Measurements from ENCODE around the gene EDAR. TPM values are rescaled to one million over a fixed set of nuclear protein-coding genes. Genes with fewer than 3 reads are reported as not detected.

The EDAR gene
- polyA plus RNA-seq, 1 donor (not counting 4 experiments of a cell fraction or from before 2014, with no cell fraction given): 0.21 TPM

GRCh38 chr2:108854484-108854883 lies 134.5 kb downstream of the EDAR start:
- Histone ChIP-seq H3K4me1 (ENCODE audit: control insufficient read depth, extremely low read depth, insufficient read depth, low read length) (peaks cover 2% of the 10 kb centered on the region), H4K20me1 (ENCODE audit: control insufficient read depth, extremely low read depth, insufficient read depth, low read length) (no peaks in the 10 kb centered on the region), H3K9ac (ENCODE audit: control insufficient read depth, extremely low read depth, insufficient read depth, low read length) (no peak overlapping the region), H3K4me3 (ENCODE audit: control insufficient read depth in 2 of 3, extremely low read depth in 1 of 3, insufficient read depth in 2 of 3, low read depth in 1 of 3, low read length in 3 of 3) (no peak overlapping the region), H3K4me2 (ENCODE audit: control insufficient read depth, extremely low read depth, insufficient read depth, low read depth, low read length) (no peak overlapping the region), H3K36me3 (ENCODE audit: control insufficient read depth in 2 of 2, extremely low read depth in 1 of 2, insufficient read depth in 2 of 2, low read length in 2 of 2) (peaks cover 2% of the 10 kb centered on the region in 2 experiments), H3K79me2 (ENCODE audit: control insufficient read depth, insufficient read depth, low read length) (no peaks in the 10 kb centered on the region), H3K27ac (ENCODE audit: control insufficient read depth, insufficient read depth, low read length) (no peak overlapping the region), H3K27me3 (ENCODE audit: control insufficient read depth, extremely low read depth, insufficient read depth, low read length) (no peaks in the 10 kb centered on the region), H3K9me3 (ENCODE audit: control insufficient read depth, low read depth, low read length) (no peaks in the 10 kb centered on the region), H3K9me1 (ENCODE audit: control insufficient read depth, extremely low read depth, insufficient read depth, low read length) (no peaks in the 10 kb centered on the region), H2AFZ (ENCODE audit: control insufficient read depth, low read length) (no peak overlapping the region)
- no peak for TF ChIP-seq EZH2 (IDR thresholded peaks at IDR 0.05; ENCODE audit: low read length)
- TF ChIP-seq CTCF (optimal IDR thresholded peaks at IDR 0.05 in 1 of 3, IDR thresholded peaks at IDR 0.05 in 1 of 3, conservative IDR thresholded peaks at IDR 0.05 in 1 of 3; ENCODE audit: extremely low read depth in 1 of 3, insufficient read depth in 2 of 3, low read length in 3 of 3): no peak
- dilution Hi-C loops (cut with MboI; ENCODE audit: extremely low pct_ligation_motif_present, low sequenced_read_pairs): no loop called here
- FAIRE-seq: no peak
- DNase-seq (ENCODE audit: low read depth, low spot score): no peak

- Histone ChIP-seq H3K9me3 (ENCODE audit: control insufficient read depth, low read depth, low read length) (no peaks in the 10 kb centered on the region), H3K4me3 (ENCODE audit: control insufficient read depth in 2 of 3, extremely low read depth in 1 of 3, insufficient read depth in 2 of 3, low read depth in 1 of 3, low read length in 3 of 3) (no peak overlapping the region), H3K9me1 (ENCODE audit: control insufficient read depth, extremely low read depth, insufficient read depth, low read length) (no peaks in the 10 kb centered on the region), H3K36me3 (ENCODE audit: control insufficient read depth in 2 of 2, extremely low read depth in 1 of 2, insufficient read depth in 2 of 2, low read length in 2 of 2) (peaks cover 2% of the 10 kb centered on the region in 2 experiments), H3K9ac (ENCODE audit: control insufficient read depth, extremely low read depth, insufficient read depth, low read length) (no peak overlapping the region), H3K27ac (ENCODE audit: control insufficient read depth, insufficient read depth, low read length) (no peak overlapping the region), H3K79me2 (ENCODE audit: control insufficient read depth, insufficient read depth, low read length) (no peaks in the 10 kb centered on the region), H3K27me3 (ENCODE audit: control insufficient read depth, extremely low read depth, insufficient read depth, low read length) (no peaks in the 10 kb centered on the region), H3K4me2 (ENCODE audit: control insufficient read depth, extremely low read depth, insufficient read depth, low read depth, low read length) (no peak overlapping the region), H2AFZ (ENCODE audit: control insufficient read depth, low read length) (no peak overlapping the region), H4K20me1 (ENCODE audit: control insufficient read depth, extremely low read depth, insufficient read depth, low read length) (no peaks in the 10 kb centered on the region), H3K4me1 (ENCODE audit: control insufficient read depth, extremely low read depth, insufficient read depth, low read length) (peaks cover 7% of the 10 kb centered on the region)
- DNase-seq (ENCODE audit: low read depth, low spot score) (no peak), FAIRE-seq (no peak)
- TF ChIP-seq CTCF (optimal IDR thresholded peaks at IDR 0.05 in 1 of 3, IDR thresholded peaks at IDR 0.05 in 1 of 3, conservative IDR thresholded peaks at IDR 0.05 in 1 of 3; ENCODE audit: extremely low read depth in 1 of 3, insufficient read depth in 2 of 3, low read length in 3 of 3) (no peak), EZH2 (IDR thresholded peaks at IDR 0.05; ENCODE audit: low read length) (no peak)
- dilution Hi-C loops (cut with MboI; ENCODE audit: extremely low pct_ligation_motif_present, low sequenced_read_pairs): no loop called here
Measured at GRCh38 chr2:108853421-108853820, 135.6 kb downstream of the EDAR start.
